Stomach (tissue), 4 donors: ENCODE results near the gene FIGN.

Experiments used
- EP300 ChIP-seq: sonication (generic); formaldehyde crosslinking; IDR thresholded peaks from one replicate; pipeline ENCODE4 v1.6.1; 2017; ENCODE audit warnings: antibody characterized with exemption
- POLR2A ChIP-seq, 4 donors: fragments of 450-650 bp; IDR thresholded peaks; one replicate each; pipeline ENCODE4 v1.6.1; 2016; ENCODE audit warnings: antibody characterized with exemption in 4 of 4, control low read depth in 2 of 4, mild to moderate bottlenecking in 1 of 4, moderate library complexity in 1 of 4
- TF ChIP-seq, protein P1 (sequence below), 7 experiments: fragments of 450-650 bp in 4 of 7; fragments of 200-600 bp in 3 of 7; sonication (generic) in 3 of 7; IDR thresholded peaks; one replicate each; pipeline ENCODE4 v1.5.1; 2016 to 2019; ENCODE audit warnings: antibody characterized with exemption in 7 of 7, control low read depth in 2 of 7, mild to moderate bottlenecking in 1 of 7

DNA sequence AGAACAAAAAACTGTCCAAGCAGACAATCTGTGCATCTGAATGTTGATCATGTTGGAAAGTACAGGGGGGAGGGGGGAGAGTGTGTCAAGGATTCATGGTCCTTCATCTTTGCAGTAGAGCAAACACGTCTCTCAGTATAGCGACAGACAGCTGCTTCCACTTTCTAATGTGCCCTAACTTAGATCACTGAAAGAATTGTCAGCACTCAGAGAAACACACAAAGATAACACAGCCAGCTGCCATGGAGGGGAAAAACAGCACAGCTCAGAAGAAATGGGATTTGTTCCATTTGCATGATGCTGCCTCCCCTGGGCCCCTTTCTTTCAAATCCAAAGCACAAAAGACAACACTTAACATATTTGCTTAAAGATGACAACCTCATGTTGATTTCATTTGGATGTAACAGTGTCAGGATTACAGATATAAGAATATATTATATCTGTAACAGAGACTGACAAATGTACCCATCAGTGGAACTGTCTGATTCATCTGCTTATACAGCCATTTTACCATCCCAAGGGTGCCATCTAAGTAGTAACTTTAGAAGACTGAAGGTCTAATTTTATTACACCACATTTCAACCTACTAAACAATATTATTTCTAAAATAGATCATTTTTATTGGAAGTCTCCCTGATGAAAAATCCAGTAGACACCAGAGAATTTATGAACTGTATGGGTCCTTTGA is 17.7 kb downstream of the FIGN start:
- TF ChIP-seq, protein P1, sequence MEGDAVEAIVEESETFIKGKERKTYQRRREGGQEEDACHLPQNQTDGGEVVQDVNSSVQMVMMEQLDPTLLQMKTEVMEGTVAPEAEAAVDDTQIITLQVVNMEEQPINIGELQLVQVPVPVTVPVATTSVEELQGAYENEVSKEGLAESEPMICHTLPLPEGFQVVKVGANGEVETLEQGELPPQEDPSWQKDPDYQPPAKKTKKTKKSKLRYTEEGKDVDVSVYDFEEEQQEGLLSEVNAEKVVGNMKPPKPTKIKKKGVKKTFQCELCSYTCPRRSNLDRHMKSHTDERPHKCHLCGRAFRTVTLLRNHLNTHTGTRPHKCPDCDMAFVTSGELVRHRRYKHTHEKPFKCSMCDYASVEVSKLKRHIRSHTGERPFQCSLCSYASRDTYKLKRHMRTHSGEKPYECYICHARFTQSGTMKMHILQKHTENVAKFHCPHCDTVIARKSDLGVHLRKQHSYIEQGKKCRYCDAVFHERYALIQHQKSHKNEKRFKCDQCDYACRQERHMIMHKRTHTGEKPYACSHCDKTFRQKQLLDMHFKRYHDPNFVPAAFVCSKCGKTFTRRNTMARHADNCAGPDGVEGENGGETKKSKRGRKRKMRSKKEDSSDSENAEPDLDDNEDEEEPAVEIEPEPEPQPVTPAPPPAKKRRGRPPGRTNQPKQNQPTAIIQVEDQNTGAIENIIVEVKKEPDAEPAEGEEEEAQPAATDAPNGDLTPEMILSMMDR (IDR thresholded peaks at IDR 0.05), result no peak
- no peak for TF ChIP-seq EP300
- no peak for TF ChIP-seq POLR2A (IDR thresholded peaks at IDR 0.05)
